Psoas muscle (tissue), 8 donors: ENCODE data around the gene KANK2. TPM values are rescaled to one million over a fixed set of nuclear protein-coding genes. Genes with fewer than 3 reads are reported as not detected.

Source experiments
- ATAC-seq, 4 donors: fragments of 200-7000 bp; cut with Tn5 transposase; one replicate each; pipeline ENCODE4 v1.9.1; 2020; ENCODE audit warnings: moderate library complexity in 3 of 4, mild to moderate bottlenecking in 2 of 4
- DNase-seq, 2 donors: peaks; one replicate each; pipeline ENCODE4 v3.0.0-alpha.2; 2020
- H3K27ac ChIP-seq: fragments of 200-600 bp; one replicate; pipeline ENCODE4 v1.8.0; 2022
- H3K27me3 ChIP-seq, 3 donors: fragments of 200-600 bp in 1 of 3; one replicate each; pipeline versions ENCODE4 v1.6.1 to v1.8.0; 2013 to 2022; ENCODE audit warnings: low read length in 2 of 3, mild to moderate bottlenecking in 2 of 3, moderate library complexity in 1 of 3; ENCODE audit not compliant: insufficient read depth in 3 of 3
- H3K36me3 ChIP-seq, 2 donors: fragments of 200-600 bp in 1 of 2; one replicate each; pipeline versions ENCODE4 v1.6.1 to v1.8.0; 2013 to 2022; ENCODE audit warnings: low read depth in 1 of 2, mild to moderate bottlenecking in 1 of 2, moderate library complexity in 1 of 2; ENCODE audit not compliant: insufficient read depth in 1 of 2
- H3K4me1 ChIP-seq: fragments of 200-600 bp; one replicate; pipeline ENCODE4 v1.8.0; 2022
- H3K4me3 ChIP-seq: fragments of 200-600 bp; one replicate; pipeline ENCODE4 v1.8.0; 2022; ENCODE audit warnings: mild to moderate bottlenecking
- H3K9me3 ChIP-seq: fragments of 200-600 bp; one replicate; pipeline ENCODE4 v1.8.0; 2022
- WGBS, 3 donors: extraction: QIAGEN DNeasy Blood & Tissue Kit; methylation state at CpG; one replicate each; pipeline versions ENCODE4 v1.1.6 to v1.1.7; 2013; 5-methylcytosine and 5-hydroxymethylcytosine counted together
- intact Hi-C, 2 donors: fragments of 100-400 bp; cut with DNase I; formaldehyde crosslinking; loops; one replicate each; pipeline versions ENCODE4 v1.11.0 to v1.14.2; 2022
- polyA plus RNA-seq, 3 donors: library from polyadenylated mRNA; stranded (reverse); fragments of 200-250 nt; gene quantifications; one replicate each; pipeline ENCODE4 v1.2.3, GENCODE V29; 2013
- total RNA-seq, 4 donors: library from RNA; stranded (reverse); fragmentation: NEBNext Ultra II Directional in 2 of 4; extraction: Animal tissue kit (Norgen Biotek cat#: 25700) in 2 of 4; gene quantifications; one replicate each; pipeline versions ENCODE4 v1.2.1 to v1.2.4, GENCODE V29; 2021 to 2023
- TF ChIP-seq, protein P1 (sequence below): fragments of 200-600 bp; IDR thresholded peaks from one replicate; pipeline ENCODE4 v1.8.0; 2022; ENCODE audit warnings: antibody characterized with exemption
- donor health status: healthy with polysubstance abuse.
- donor health status: DM: no; HTN: no; CAD: no; lungs with moderate emphysema.
- donor health status: Bipolar disorder and iron deficiency.
- donor health status: healthy.
- donor health status: DM: yes; HTN: yes; CAD: no.
- donor health status: DM: no; HTN: no; CAD: no.
- donor health status: DM: no; HTN: no; CAD: no.
- donor health status: DM: yes; HTN: yes; CAD: no.

KANK2 gene
- total and polyA plus RNA-seq, 7 donors, result 23.7 to 103 (median 44.0) TPM

DNA sequence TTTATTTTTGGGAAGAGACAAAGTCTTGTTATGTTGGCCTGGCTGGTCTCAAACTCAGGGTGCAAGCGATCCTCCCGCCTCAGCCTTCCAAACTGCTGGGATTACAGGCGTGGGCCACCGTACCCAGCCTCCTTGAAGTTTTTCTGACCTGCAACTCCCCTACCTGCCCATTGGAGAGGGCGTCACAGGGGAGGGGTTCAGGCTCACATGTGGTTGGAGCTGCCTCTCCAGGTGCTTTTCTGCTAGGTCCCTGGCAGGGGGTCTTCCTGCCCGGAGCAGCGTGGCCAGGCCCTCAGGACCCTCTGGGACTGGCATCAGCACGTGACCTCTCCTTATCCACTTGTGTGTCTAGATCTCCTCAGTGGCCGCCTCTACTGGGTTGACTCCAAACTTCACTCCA, 80.8 kb downstream of the KANK2 start:
- peaks cover 0 to 84% of the 10 kb centered on the region in 2 donors for H3K36me3 ChIP-seq
- DNase-seq, result no peak

DNA sequence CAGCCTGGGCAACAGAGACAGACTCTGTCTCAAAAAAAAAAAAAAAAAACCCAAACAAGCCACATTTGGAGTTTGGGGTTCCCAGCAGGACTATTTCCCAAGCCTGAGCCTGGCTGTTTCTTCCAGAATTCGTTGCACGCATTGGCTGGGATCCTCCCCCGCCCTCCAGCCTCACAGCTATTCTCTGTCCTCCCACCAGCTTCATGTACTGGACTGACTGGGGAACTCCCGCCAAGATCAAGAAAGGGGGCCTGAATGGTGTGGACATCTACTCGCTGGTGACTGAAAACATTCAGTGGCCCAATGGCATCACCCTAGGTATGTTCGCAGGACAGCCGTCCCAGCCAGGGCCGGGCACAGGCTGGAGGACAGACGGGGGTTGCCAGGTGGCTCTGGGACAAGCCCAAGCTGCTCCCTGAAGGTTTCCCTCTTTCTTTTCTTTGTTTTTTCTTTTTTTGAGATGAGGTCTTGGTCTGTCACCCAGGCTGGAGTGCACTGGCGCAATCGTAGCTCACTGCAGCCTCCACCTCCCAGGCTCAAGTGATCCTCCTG, 81.4 kb downstream of the KANK2 start:
- Histone ChIP-seq H3K27ac (no peak overlapping the region), H3K4me3 (no peak overlapping the region), H3K36me3 (peaks cover 0 to 86% of the 10 kb centered on the region in 2 donors), H3K4me1 (no peaks in the 10 kb centered on the region), H3K27me3 (no peaks in the 10 kb centered on the region), H3K9me3 (no peaks in the 10 kb centered on the region)
- DNase-seq (no peak), ATAC-seq (peak in 1 of 4 donors; percentile 13)
- intact Hi-C loops, result no loop called here
- WGBS, 3 donors, result 78 to 82% (median 81%) methylated on average over 11 of the region's 11 CpGs
- TF ChIP-seq, protein P1, sequence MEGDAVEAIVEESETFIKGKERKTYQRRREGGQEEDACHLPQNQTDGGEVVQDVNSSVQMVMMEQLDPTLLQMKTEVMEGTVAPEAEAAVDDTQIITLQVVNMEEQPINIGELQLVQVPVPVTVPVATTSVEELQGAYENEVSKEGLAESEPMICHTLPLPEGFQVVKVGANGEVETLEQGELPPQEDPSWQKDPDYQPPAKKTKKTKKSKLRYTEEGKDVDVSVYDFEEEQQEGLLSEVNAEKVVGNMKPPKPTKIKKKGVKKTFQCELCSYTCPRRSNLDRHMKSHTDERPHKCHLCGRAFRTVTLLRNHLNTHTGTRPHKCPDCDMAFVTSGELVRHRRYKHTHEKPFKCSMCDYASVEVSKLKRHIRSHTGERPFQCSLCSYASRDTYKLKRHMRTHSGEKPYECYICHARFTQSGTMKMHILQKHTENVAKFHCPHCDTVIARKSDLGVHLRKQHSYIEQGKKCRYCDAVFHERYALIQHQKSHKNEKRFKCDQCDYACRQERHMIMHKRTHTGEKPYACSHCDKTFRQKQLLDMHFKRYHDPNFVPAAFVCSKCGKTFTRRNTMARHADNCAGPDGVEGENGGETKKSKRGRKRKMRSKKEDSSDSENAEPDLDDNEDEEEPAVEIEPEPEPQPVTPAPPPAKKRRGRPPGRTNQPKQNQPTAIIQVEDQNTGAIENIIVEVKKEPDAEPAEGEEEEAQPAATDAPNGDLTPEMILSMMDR, result no peak

More for the DNA sequence above, 80.8 kb downstream of the KANK2 start:
- Histone ChIP-seq H3K4me3 (no peak overlapping the region), H3K4me1 (no peaks in the 10 kb centered on the region), H3K27me3 (no peaks in the 10 kb centered on the region), H3K27ac (no peak overlapping the region), H3K9me3 (no peaks in the 10 kb centered on the region)
- TF ChIP-seq, protein P1, result no peak
- ATAC-seq, result no peak
- intact Hi-C loops, result no loop called here
- WGBS, 3 donors, result 89 to 98% (median 92%) methylated on average over 9 of the region's 9 CpGs

DNA sequence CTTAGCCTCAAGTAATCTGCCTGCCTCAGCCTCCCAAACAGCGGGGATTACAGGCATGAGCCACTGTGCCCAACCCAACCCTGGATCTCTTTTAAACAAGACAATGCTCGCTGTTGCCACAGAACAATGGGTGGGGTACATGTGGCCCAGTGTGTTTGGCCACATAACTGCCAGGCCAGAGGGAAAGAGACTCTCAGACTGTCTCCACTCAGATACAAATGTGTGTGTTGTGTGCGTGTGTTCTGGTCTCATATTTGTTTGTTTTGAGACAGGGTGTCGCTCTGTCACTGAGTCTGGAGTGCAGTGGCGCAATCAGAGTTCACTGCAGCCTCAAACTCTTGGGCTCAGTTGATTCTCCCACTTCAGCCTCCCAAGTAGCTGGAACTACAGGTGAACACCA, 82.3 kb downstream of the KANK2 start:
- intact Hi-C loops, result no loop called here
- no peak for DNase-seq
- Histone ChIP-seq H3K27ac (no peak overlapping the region), H3K4me3 (no peak overlapping the region), H3K36me3 (peaks cover 0 to 78% of the 10 kb centered on the region in 2 donors), H3K4me1 (no peaks in the 10 kb centered on the region), H3K27me3 (no peaks in the 10 kb centered on the region), H3K9me3 (no peaks in the 10 kb centered on the region)
- 93 to 98% (median 94%) methylated on average over 5 of the region's 5 CpGs for WGBS, 3 donors
- ATAC-seq, result no peak
- TF ChIP-seq, protein P1, result no peak

Other genes with a start within 250 kb of the KANK2 start
- gene SMARCA4, start 236.5 kb downstream of the KANK2 start, total RNA-seq, result 10 to 100 TPM; 34.8 to 75.6 (median 50.5) TPM
- gene SMARCA4, start 236.5 kb downstream of the KANK2 start, polyA plus RNA-seq, result 100 to 1,000 TPM in 1 of 3 donors, 10 to 100 TPM in 2; 36.7 to 124 (median 51.9) TPM
- gene LDLR, start 108.1 kb downstream of the KANK2 start, total RNA-seq, result 10 to 100 TPM in 1 of 4 donors, 1 to 10 TPM in 3; 3.2 to 10.1 (median 6.0) TPM
- 1 to 10 TPM; 1.7 to 5.4 (median 2.2) TPM for gene LDLR, start 108.1 kb downstream of the KANK2 start, polyA plus RNA-seq
- gene SPC24, start 41.8 kb downstream of the KANK2 start, total RNA-seq, result 1 to 10 TPM in 2 of 4 donors, under 1 TPM in 2; 0.51 to 1.7 (median 0.98) TPM
- gene SPC24, start 41.8 kb downstream of the KANK2 start, polyA plus RNA-seq, result under 1 TPM; 0.14 to 0.55 (median 0.44) TPM
- under 1 TPM in 2 of 4 donors, not detected in 2; 0.48 to 0.49 TPM for gene ANGPTL8, start 42.1 kb upstream of the KANK2 start, total RNA-seq
- 10 to 100 TPM in 1 of 3 donors, under 1 TPM in 2; 0.08 to 14.6 (median 0.15) TPM for gene ANGPTL8, start 42.1 kb upstream of the KANK2 start, polyA plus RNA-seq
- gene DOCK6, start 65.0 kb upstream of the KANK2 start, total RNA-seq, result 10 to 100 TPM; 14.5 to 27.1 (median 17.8) TPM
- gene DOCK6, start 65.0 kb upstream of the KANK2 start, polyA plus RNA-seq, result 10 to 100 TPM in 2 of 3 donors, 1 to 10 TPM in 1; 8.7 to 16.0 (median 11.4) TPM
- gene TSPAN16, start 98.6 kb upstream of the KANK2 start, total RNA-seq, result not detected
- not detected for gene TSPAN16, start 98.6 kb upstream of the KANK2 start, polyA plus RNA-seq
- 1 to 10 TPM; 4.0 to 5.6 (median 4.3) TPM for gene RAB3D, start 142.1 kb upstream of the KANK2 start, total RNA-seq
- 1 to 10 TPM; 1.1 to 1.6 (median 1.4) TPM for gene RAB3D, start 142.1 kb upstream of the KANK2 start, polyA plus RNA-seq
- 10 to 100 TPM; 65.9 to 81.6 (median 70.5) TPM for gene TMEM205, start 148.7 kb upstream of the KANK2 start, total RNA-seq
- 10 to 100 TPM; 63.0 to 95.1 (median 90.4) TPM for gene TMEM205, start 148.7 kb upstream of the KANK2 start, polyA plus RNA-seq
- gene CCDC159, start 149.0 kb upstream of the KANK2 start, total RNA-seq, result 1 to 10 TPM; 2.4 to 9.2 (median 4.9) TPM
- gene CCDC159, start 149.0 kb upstream of the KANK2 start, polyA plus RNA-seq, result 1 to 10 TPM; 2.7 to 5.9 (median 5.3) TPM
- 10 to 100 TPM; 14.1 to 33.6 (median 21.5) TPM for gene PLPPR2, start 157.9 kb upstream of the KANK2 start, total RNA-seq
- 10 to 100 TPM in 2 of 3 donors, 1 to 10 TPM in 1; 4.3 to 30.9 (median 20.8) TPM for gene PLPPR2, start 157.9 kb upstream of the KANK2 start, polyA plus RNA-seq
- gene SWSAP1, start 177.1 kb upstream of the KANK2 start, total RNA-seq, result 1 to 10 TPM; 1.1 to 1.7 (median 1.4) TPM
- gene SWSAP1, start 177.1 kb upstream of the KANK2 start, polyA plus RNA-seq, result 1 to 10 TPM; 2.1 to 3.9 (median 2.3) TPM
- 1 to 10 TPM; 1.0 to 2.1 (median 1.7) TPM for gene EPOR, start 186.8 kb upstream of the KANK2 start, total RNA-seq
- gene EPOR, start 186.8 kb upstream of the KANK2 start, polyA plus RNA-seq, result 1 to 10 TPM; 1.7 to 2.1 (median 2.1) TPM
- 1 to 10 TPM; 1.6 to 6.4 (median 3.0) TPM for gene RGL3, start 221.8 kb upstream of the KANK2 start, total RNA-seq
- gene RGL3, start 221.8 kb upstream of the KANK2 start, polyA plus RNA-seq, result 1 to 10 TPM; 1.2 to 2.4 (median 2.2) TPM
- gene ODAD3, start 237.6 kb upstream of the KANK2 start, total RNA-seq, result under 1 TPM in 2 of 4 donors, not detected in 2; 0.13 to 0.17 TPM
- under 1 TPM; 0.09 to 0.87 (median 0.20) TPM for gene ODAD3, start 237.6 kb upstream of the KANK2 start, polyA plus RNA-seq
- 10 to 100 TPM; 60.9 to 98.4 (median 74.6) TPM for gene PRKCSH, start 238.1 kb upstream of the KANK2 start, total RNA-seq
- 10 to 100 TPM; 48.5 to 59.7 (median 59.7) TPM for gene PRKCSH, start 238.1 kb upstream of the KANK2 start, polyA plus RNA-seq